Lung (tissue), 12 donors: ENCODE data around the gene CEP83. TPM values are rescaled to one million over a fixed set of nuclear protein-coding genes. Genes with fewer than 3 reads are reported as not detected.

Experiments used
- ATAC-seq: fragments of 200-7000 bp; cut with Tn5 transposase; one replicate; pipeline ENCODE4 v1.9.1; 2020; ENCODE audit warnings: moderate number of reproducible peaks; ENCODE audit not compliant: insufficient read depth, low FRiP score
- DNase-seq, 3 donors: peaks; one replicate each; pipeline ENCODE4 v3.0.0-alpha.2; 2013 to 2017
- H3K27ac ChIP-seq, 2 donors: one replicate each; pipeline ENCODE4 v1.5.1; 2013; ENCODE audit warnings: mild to moderate bottlenecking in 2 of 2, moderate library complexity in 2 of 2, control low read depth in 1 of 2, inconsistent platforms in 1 of 2, low read depth in 1 of 2, low read length in 1 of 2
- H3K27me3 ChIP-seq, 3 donors: one replicate each; pipeline ENCODE4 v1.5.1; 2013; ENCODE audit warnings: low read length in 2 of 3; ENCODE audit not compliant: control insufficient read depth in 3 of 3, insufficient read depth in 3 of 3
- H3K36me3 ChIP-seq, 4 donors: one replicate each; pipeline ENCODE4 v1.5.1; 2013; ENCODE audit warnings: low read length in 4 of 4, mild to moderate bottlenecking in 1 of 4, moderate library complexity in 1 of 4; ENCODE audit not compliant: control insufficient read depth in 4 of 4, insufficient read depth in 4 of 4
- H3K4me1 ChIP-seq, 5 donors: one replicate each; pipeline ENCODE4 v1.5.1; 2013; ENCODE audit warnings: low read length in 5 of 5, mild to moderate bottlenecking in 2 of 5, moderate library complexity in 1 of 5; ENCODE audit not compliant: control insufficient read depth in 5 of 5, insufficient read depth in 5 of 5
- H3K4me3 ChIP-seq: one replicate; pipeline ENCODE4 v1.5.1; 2013; ENCODE audit warnings: mild to moderate bottlenecking, control low read depth, moderate library complexity
- H3K9ac ChIP-seq, 2 donors: one replicate each; pipeline ENCODE4 v1.5.1; 2013; ENCODE audit warnings: low read length in 2 of 2, control low read depth in 1 of 2; ENCODE audit not compliant: insufficient read depth in 1 of 2
- H3K9me3 ChIP-seq, 4 donors: one replicate each; pipeline ENCODE4 v1.5.1; 2013; ENCODE audit warnings: low read length in 3 of 4, mild to moderate bottlenecking in 1 of 4, moderate library complexity in 1 of 4; ENCODE audit not compliant: control insufficient read depth in 4 of 4, insufficient read depth in 3 of 4
- WGBS, 2 donors: extraction: QIAGEN DNeasy Blood & Tissue Kit; methylation state at CpG; one replicate each; pipeline ENCODE4 v1.1.7; 2013; 5-methylcytosine and 5-hydroxymethylcytosine counted together
- polyA plus RNA-seq, 2 donors: library from polyadenylated mRNA; stranded (reverse); fragments of 200-250 nt; gene quantifications; one replicate each; pipeline ENCODE4 v1.2.1, GENCODE V29; 2013
- total RNA-seq, 2 donors: library from RNA; depleted of rRNA in 1 of 2; stranded (reverse); fragments of >200 nt in 1 of 2; gene quantifications; one replicate each; pipeline ENCODE4 v1.2.1, GENCODE V29; 2014 to 2021
- TF ChIP-seq, protein P1 (sequence below): IDR thresholded peaks from 2 replicates; pipeline ENCODE4 v1.5.1; 2012; ENCODE audit warnings: mild to moderate bottlenecking; ENCODE audit errors: control extremely low read depth, extremely low read depth
- donor health status: control.
- donor health status: control.
- donor health status: Bipolar disorder and iron deficiency.
- donor health status: healthy.
- donor health status: DM: yes; HTN: yes; CAD: no.

The CEP83 gene
- total and polyA plus RNA-seq, 4 donors, result 5.2 to 43.6 (median 20.1) TPM

DNA sequence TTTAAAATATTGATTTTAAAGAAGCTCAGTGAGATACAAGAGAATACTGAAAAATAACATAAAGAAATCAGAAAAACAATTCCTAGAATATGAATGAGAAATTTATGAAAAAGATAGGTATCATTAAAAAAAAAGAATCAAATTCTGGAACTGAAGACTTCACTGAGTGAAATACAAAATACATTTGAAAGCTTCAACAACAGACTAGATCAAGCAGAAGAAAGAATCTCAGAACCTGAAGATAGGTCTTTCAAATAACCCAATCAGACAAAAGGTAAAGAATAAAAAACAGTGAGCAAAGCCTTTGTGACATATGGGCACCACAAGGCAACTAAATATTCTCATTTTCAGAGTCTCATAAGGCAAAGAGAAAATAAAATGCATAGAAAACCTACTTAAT is 29.4 kb downstream of the CEP83 start:
- Histone ChIP-seq H3K4me1 (peaks cover 0 to 18% (median 10%) of the 10 kb centered on the region in 5 donors), H3K4me3 (no peak overlapping the region), H3K9me3 (peaks cover 0 to 12% (median 0%) of the 10 kb centered on the region in 4 donors), H3K27me3 (no peaks in the 10 kb centered on the region), H3K9ac (no peak overlapping the region), H3K27ac (no peak overlapping the region), H3K36me3 (no peaks in the 10 kb centered on the region)
- DNase-seq (no peak), ATAC-seq (no peak)
- TF ChIP-seq, protein P1, sequence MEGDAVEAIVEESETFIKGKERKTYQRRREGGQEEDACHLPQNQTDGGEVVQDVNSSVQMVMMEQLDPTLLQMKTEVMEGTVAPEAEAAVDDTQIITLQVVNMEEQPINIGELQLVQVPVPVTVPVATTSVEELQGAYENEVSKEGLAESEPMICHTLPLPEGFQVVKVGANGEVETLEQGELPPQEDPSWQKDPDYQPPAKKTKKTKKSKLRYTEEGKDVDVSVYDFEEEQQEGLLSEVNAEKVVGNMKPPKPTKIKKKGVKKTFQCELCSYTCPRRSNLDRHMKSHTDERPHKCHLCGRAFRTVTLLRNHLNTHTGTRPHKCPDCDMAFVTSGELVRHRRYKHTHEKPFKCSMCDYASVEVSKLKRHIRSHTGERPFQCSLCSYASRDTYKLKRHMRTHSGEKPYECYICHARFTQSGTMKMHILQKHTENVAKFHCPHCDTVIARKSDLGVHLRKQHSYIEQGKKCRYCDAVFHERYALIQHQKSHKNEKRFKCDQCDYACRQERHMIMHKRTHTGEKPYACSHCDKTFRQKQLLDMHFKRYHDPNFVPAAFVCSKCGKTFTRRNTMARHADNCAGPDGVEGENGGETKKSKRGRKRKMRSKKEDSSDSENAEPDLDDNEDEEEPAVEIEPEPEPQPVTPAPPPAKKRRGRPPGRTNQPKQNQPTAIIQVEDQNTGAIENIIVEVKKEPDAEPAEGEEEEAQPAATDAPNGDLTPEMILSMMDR, result no peak

DNA sequence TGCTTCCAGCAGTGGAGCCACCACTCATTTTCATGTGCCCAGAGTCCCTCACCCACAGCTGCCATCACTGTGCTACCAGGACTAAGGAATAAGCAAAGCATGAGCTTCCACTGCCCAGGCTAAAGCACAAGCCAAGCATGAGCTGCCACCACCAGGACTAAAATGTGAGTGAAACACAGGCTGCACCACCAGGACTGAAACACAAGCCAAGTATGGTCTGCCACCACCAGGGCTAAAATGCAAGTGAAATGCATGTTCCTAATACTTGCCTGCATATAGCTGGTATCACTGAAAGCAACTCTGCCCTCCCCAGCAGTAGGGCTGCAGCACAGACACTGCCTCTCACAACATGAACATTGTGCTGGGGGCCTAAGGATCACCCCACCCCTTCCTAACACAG is 30.0 kb downstream of the CEP83 start:
- H3K27me3 ChIP-seq, result no peaks in the 10 kb centered on the region
- TF ChIP-seq, protein P1, result no peak
- no peak overlapping the region for H3K27ac ChIP-seq
- peaks cover 0 to 12% (median under 1%) of the 10 kb centered on the region in 4 donors for H3K9me3 ChIP-seq
- no peak overlapping the region for H3K9ac ChIP-seq
- no peak overlapping the region for H3K4me3 ChIP-seq
- ATAC-seq (no peak), DNase-seq (no peak)
- H3K36me3 ChIP-seq, result no peaks in the 10 kb centered on the region
- peaks cover 0 to 18% (median 8%) of the 10 kb centered on the region in 5 donors for H3K4me1 ChIP-seq

DNA sequence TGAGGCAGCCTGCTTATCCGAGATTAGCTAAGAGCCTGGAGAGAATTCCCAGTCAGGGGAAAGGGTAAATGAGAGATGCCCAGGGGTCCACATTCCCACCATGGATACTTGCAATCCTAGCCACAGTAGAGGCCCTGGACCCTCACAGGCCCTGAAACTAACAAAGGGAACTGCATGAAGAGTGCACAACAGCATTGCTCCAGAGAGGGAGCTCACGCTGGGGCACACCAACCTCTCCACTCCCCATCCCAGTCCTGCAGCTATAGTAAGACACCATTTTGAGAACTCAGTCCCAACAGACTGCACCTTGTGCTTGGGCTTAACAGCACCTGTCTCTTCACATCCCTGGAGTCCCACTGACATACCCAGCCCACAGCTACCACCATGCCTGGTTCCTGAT is 30.5 kb downstream of the CEP83 start:
- H3K27ac ChIP-seq, result no peak overlapping the region
- TF ChIP-seq, protein P1, result no peak
- DNase-seq (no peak), ATAC-seq (no peak)
- no peaks in the 10 kb centered on the region for H3K36me3 ChIP-seq
- peaks cover 0 to 18% (median 8%) of the 10 kb centered on the region in 5 donors for H3K4me1 ChIP-seq
- WGBS, 2 donors, result 96 to 100% methylated on average over 2 of the region's 2 CpGs
- no peak overlapping the region for H3K4me3 ChIP-seq
- H3K9ac ChIP-seq, result no peak overlapping the region
- H3K27me3 ChIP-seq, result no peaks in the 10 kb centered on the region
- H3K9me3 ChIP-seq, result peaks cover 0 to 12% (median 1%) of the 10 kb centered on the region in 4 donors
